HepG2 (cell line): ENCODE results near the gene OR5T3. TPM values are rescaled to one million over a fixed set of nuclear protein-coding genes. Genes with fewer than 3 reads are reported as not detected.

Source experiments
- ATAC-seq: fragments of 200-7000 bp; cut with Tn5 transposase; 3 replicates; pipeline ENCODE4 v1.9.1; 2020; ENCODE audit warnings: mild to moderate bottlenecking, moderate library complexity
- BruUV-seq: library from RNA; stranded (reverse); fragments of 400-500 nt; replicated peaks from 2 replicates; lab custom pipeline; 2021; lab: Mats Ljungman, UMichigan
- CTCF ChIA-PET: fragments of 300-600 bp; formaldehyde crosslinking; extraction: SDS; loops from one replicate; lab custom pipeline; 2021; ENCODE audit warnings: low total read pairs, inconsistent platforms, low intra/inter-chr PET ratio; lab: Yijun Ruan, JAX
- POLR2A ChIA-PET: fragments of 350-600 bp; sonication (Branson Sonifier 250); formaldehyde crosslinking; loops from one replicate; lab custom pipeline; 2020; ENCODE audit warnings: antibody characterized with exemption, inconsistent platforms; lab: Yijun Ruan, JAX
- DNase-seq: peaks from one replicate; pipeline ENCODE4 v3.0.0-alpha.2; 2015; ENCODE audit warnings: low spot score
- FAIRE-seq: peaks from 3 replicates; lab custom pipeline; 2011; peaks lifted over from hg19 to GRCh38; lab: Jason Lieb, UNC
- H2AFZ ChIP-seq: one replicate; pipeline ENCODE4 v1.6.1; 2011; ENCODE audit warnings: low read length, inconsistent platforms
- H3K27ac ChIP-seq: fragments of 300-600 bp; 3 replicates; pipeline ENCODE4 v1.8.0; 2011; ENCODE audit warnings: mixed run types, mild to moderate bottlenecking, mixed read lengths, low read length, inconsistent platforms; ENCODE audit not compliant: insufficient read depth; ENCODE audit errors: extremely low read length
- H3K27me3 ChIP-seq, 2 experiments: fragments of 200-600 bp in 1 of 2; 2 replicates in 1 of 2; 3 replicates in 1 of 2; pipeline versions ENCODE4 v1.6.0 to v1.8.0; 2011; ENCODE audit warnings: low read length in 2 of 2, mild to moderate bottlenecking in 2 of 2, moderate library complexity in 2 of 2, inconsistent platforms in 1 of 2; ENCODE audit not compliant: insufficient read depth in 2 of 2, control insufficient read depth in 1 of 2
- H3K36me3 ChIP-seq, 2 experiments: fragments of 200-600 bp in 1 of 2; replicated peaks in 1 of 2; 2 replicates in 1 of 2; 3 replicates in 1 of 2; pipeline versions ENCODE4 v1.5.1 to v1.8.0; 2011; ENCODE audit warnings: low read length in 2 of 2, inconsistent platforms in 1 of 2; ENCODE audit not compliant: insufficient read depth in 2 of 2, control insufficient read depth in 1 of 2
- H3K4me1 ChIP-seq: 2 replicates; pipeline ENCODE4 v1.5.1; 2012; ENCODE audit warnings: low read length, inconsistent platforms; ENCODE audit not compliant: insufficient read depth
- H3K4me2 ChIP-seq: 2 replicates; pipeline ENCODE4 v1.6.0; 2011; ENCODE audit warnings: low read depth, low read length, inconsistent platforms
- H3K4me3 ChIP-seq, 3 experiments: fragments of 200-600 bp in 1 of 3; sonication (generic), shearing (Covaris generic) in 1 of 3; replicated peaks in 1 of 3; 2 replicates each; pipeline ENCODE4 v1.5.1; 2011 to 2016; ENCODE audit warnings: low read length in 3 of 3, inconsistent platforms in 2 of 3, low read depth in 2 of 3, mild to moderate bottlenecking in 2 of 3, control low read depth in 1 of 3, mixed read lengths in 1 of 3; ENCODE audit not compliant: insufficient read depth in 1 of 3
- H3K79me2 ChIP-seq: one replicate; pipeline ENCODE4 v1.6.1; 2011; ENCODE audit warnings: low read length, inconsistent platforms; ENCODE audit not compliant: insufficient read depth
- H3K9ac ChIP-seq: 2 replicates; pipeline ENCODE4 v1.6.0; 2011; ENCODE audit warnings: mild to moderate bottlenecking, low read depth, low read length, inconsistent platforms; ENCODE audit not compliant: insufficient read depth
- H3K9me3 ChIP-seq: 2 replicates; pipeline ENCODE4 v1.5.1; 2012; ENCODE audit warnings: mild to moderate bottlenecking, low read length
- H4K20me1 ChIP-seq: 2 replicates; pipeline ENCODE4 v1.6.0; 2011; ENCODE audit warnings: inconsistent platforms, mild to moderate bottlenecking, low read length, moderate library complexity; ENCODE audit not compliant: insufficient read depth
- AGO1 ChIP-seq: fragments of 200-400 bp; formaldehyde crosslinking; IDR thresholded peaks from 2 replicates; pipeline ENCODE4 v1.6.1; 2017; ENCODE audit warnings: mild to moderate bottlenecking, low read depth, low read length, moderate library complexity; ENCODE audit not compliant: poor library complexity, severe bottlenecking
- CBX2 ChIP-seq, 2 experiments: fragments of 200-600 bp in 1 of 2; sonication (generic); formaldehyde crosslinking in 1 of 2; IDR thresholded peaks; 2 replicates each; pipeline versions ENCODE4 v1.7.0 to v1.8.1; 2018 to 2022; ENCODE audit warnings: low read depth in 2 of 2, low read length in 1 of 2, mild to moderate bottlenecking in 1 of 2, missing genetic modification reagents in 1 of 2
- FOXK1 ChIP-seq: sonication (generic); formaldehyde crosslinking; IDR thresholded peaks from 2 replicates; pipeline ENCODE4 v1.4.0; 2020; ENCODE audit warnings: low read depth, missing genetic modification reagents, borderline replicate concordance
- GATAD1 ChIP-seq: IDR thresholded peaks from 2 replicates; pipeline ENCODE4 v1.6.1; 2016; ENCODE audit warnings: missing genetic modification reagents, missing compliant biosample characterization
- KMT2B ChIP-seq: IDR thresholded peaks from 2 replicates; pipeline ENCODE4 v1.6.1; 2016; ENCODE audit warnings: missing genetic modification reagents, missing compliant biosample characterization
- MIER2 ChIP-seq: IDR thresholded peaks from 2 replicates; pipeline ENCODE4 v1.6.1; 2016; ENCODE audit warnings: missing biosample characterization, missing genetic modification reagents
- MTF2 ChIP-seq: sonication (generic); formaldehyde crosslinking; IDR thresholded peaks from 2 replicates; pipeline ENCODE4 v1.5.0; 2020; ENCODE audit warnings: missing genetic modification reagents, borderline replicate concordance
- TCF7 ChIP-seq: sonication (generic); IDR thresholded peaks from 2 replicates; pipeline ENCODE4 v1.6.1; 2016; ENCODE audit warnings: antibody characterized with exemption, low read depth
- TRIM22 ChIP-seq: fragments of 450-650 bp; IDR thresholded peaks from 2 replicates; pipeline ENCODE4 v1.6.1; 2017
- ZNF703 ChIP-seq: sonication (generic); formaldehyde crosslinking; IDR thresholded peaks from 2 replicates; pipeline ENCODE4 v1.5.1; 2020; ENCODE audit warnings: missing genetic modification reagents, mild to moderate bottlenecking, moderate library complexity, borderline replicate concordance
- ZSCAN31 ChIP-seq: sonication (generic); formaldehyde crosslinking; IDR thresholded peaks from 2 replicates; pipeline ENCODE4 v1.5.0; 2020; ENCODE audit warnings: low read depth, mild to moderate bottlenecking, missing genetic modification reagents
- WGBS: methylation state at CpG from one replicate; pipeline ENCODE4 v1.1.6; 2017; ENCODE audit warnings: low lambda C conversion rate; 5-methylcytosine and 5-hydroxymethylcytosine counted together
- in situ Hi-C: cut with HindIII; loops from 2 replicates; pipeline ENCODE4 v1.10.0; 2017; ENCODE audit warnings: low pct_unique_long_range_greater_than_20kb; ENCODE audit not compliant: extremely low pct_ligation_motif_present
- intact Hi-C: fragments of 100-400 bp; cut with micrococcal nuclease; formaldehyde crosslinking; loops from one replicate; pipeline ENCODE4 v1.10.0; 2022; ENCODE audit not compliant: unreplicated experiment
- polyA plus RNA-seq, 8 experiments: library from polyadenylated mRNA; depleted of rRNA in 3 of 8; stranded (reverse) in 7 of 8; unstranded in 1 of 8; fragments of >200 nt; fragmentation: Illumina TruSeq in 4 of 8; extraction: Trizol in 4 of 8; gene quantifications; 2 replicates each; pipeline versions ENCODE4 v1.2.1 to v1.2.3, GENCODE V29; 2011 to 2016; ENCODE audit warnings: low read depth in 4 of 8, missing spikeins in 1 of 8, mixed read lengths in 1 of 8; ENCODE audit not compliant: insufficient read depth in 1 of 8
- total RNA-seq, 5 experiments: library from RNA; depleted of rRNA; stranded (reverse); fragments of >200 nt; fragmentation: Illumina TruSeq; extraction: Trizol; gene quantifications; 2 replicates each; pipeline ENCODE4 v1.2.3, GENCODE V29; 2016; ENCODE audit warnings: low read depth in 1 of 5

The OR5T3 gene
- total and polyA plus RNA-seq, 2 of the 13 experiments (the other 11 are each of a cell fraction or from before 2014, with no cell fraction given): not detected

- CTCF ChIA-PET: no interaction called here
- Histone ChIP-seq H3K4me3 (no peak within 1 kb of the TSS), H3K27ac (no peak within 1 kb of the TSS), H2AFZ (no peak within 1 kb of the TSS), H3K36me3 (no peaks in the 10 kb centered on the region), H3K27me3 (no peaks in the 10 kb centered on the region), H3K79me2 (no peaks in the 10 kb centered on the region), H3K4me2 (no peak within 1 kb of the TSS), H4K20me1 (no peaks in the 10 kb centered on the region), H3K9ac (no peak within 1 kb of the TSS), H3K4me1 (no peaks in the 10 kb centered on the region), H3K9me3 (peaks cover 7% of the 10 kb centered on the region; the same call in 1 of the 2 replicates)
- BruUV-seq: no TSS peak
- no peak for DNase-seq
- POLR2A ChIA-PET: no interaction called here
- TF ChIP-seq MTF2 (CRISPR knock-in tag) (no peak), FOXK1 (CRISPR knock-in tag) (no peak), TRIM22 (no peak), CBX2 (IDR thresholded peaks at IDR 0.05; ENCODE audit: low read depth, low read length) (no peak), CBX2 (CRISPR knock-in tag; IDR thresholded peaks at IDR 0.05; ENCODE audit: low read depth) (no peak), MIER2 (CRISPR knock-in tag) (no peak), KMT2B (CRISPR knock-in tag) (no peak), GATAD1 (CRISPR knock-in tag) (no peak), ZSCAN31 (CRISPR knock-in tag) (no peak), ZNF703 (CRISPR knock-in tag) (no peak), AGO1 (no peak), TCF7 (no peak)
- no peak for ATAC-seq
- FAIRE-seq: no peak
- intact Hi-C loops (no loop called here), in situ Hi-C loops (no loop called here)
- 0% methylated on average over 2 of the region's 2 CpGs for WGBS
Measured at GRCh38 chr11:56292154-56292553, 40.1 kb downstream of the OR5T3 start, which contains the start of gene OR8H1. TSS of gene OR8H1 (minus strand) at chr11:56292254. CDS start at chr11:56291062, 1,192 bp downstream.
